Liver (tissue), 3 donors: ENCODE data around the gene KLHL40.

ENCODE experiments used
- ATF3 ChIP-seq: IDR thresholded peaks from 2 replicates; pipeline ENCODE4 v1.6.1; 2016; ENCODE audit warnings: antibody characterized with exemption
- CTCF ChIP-seq: fragments of 150-350 bp; IDR thresholded peaks from 2 replicates; pipeline ENCODE4 v1.5.1; 2017; ENCODE audit warnings: improper control_type of control experiment, low read depth, low read length; ENCODE audit not compliant: missing input control
- GABPA ChIP-seq, 2 donors: IDR thresholded peaks in 1 of 2; conservative IDR thresholded peaks in 1 of 2; 2 replicates each; pipeline ENCODE4 v1.6.1; 2016; ENCODE audit warnings: antibody characterized with exemption in 2 of 2, mild to moderate bottlenecking in 1 of 2, moderate library complexity in 1 of 2
- JUND ChIP-seq, 2 donors: IDR thresholded peaks; 2 replicates each; pipeline ENCODE4 v1.6.1; 2016; ENCODE audit warnings: antibody characterized with exemption in 2 of 2
- MAX ChIP-seq: IDR thresholded peaks from 2 replicates; pipeline ENCODE4 v1.6.1; 2016; ENCODE audit warnings: antibody characterized with exemption
- RAD21 ChIP-seq, 2 donors: IDR thresholded peaks; 2 replicates each; pipeline ENCODE4 v1.6.1; 2016; ENCODE audit warnings: antibody characterized with exemption in 2 of 2, mild to moderate bottlenecking in 2 of 2
- REST ChIP-seq: IDR thresholded peaks from 2 replicates; pipeline ENCODE4 v1.6.1; 2016; ENCODE audit warnings: antibody characterized with exemption, mild to moderate bottlenecking
- RXRA ChIP-seq, 2 donors: IDR thresholded peaks; 2 replicates each; pipeline ENCODE4 v1.6.1; 2017 to 2018; ENCODE audit warnings: antibody characterized with exemption in 2 of 2, mild to moderate bottlenecking in 1 of 2
- SP1 ChIP-seq: IDR thresholded peaks from 2 replicates; pipeline ENCODE4 v1.6.1; 2018; ENCODE audit warnings: antibody characterized with exemption, mild to moderate bottlenecking
- TAF1 ChIP-seq: conservative IDR thresholded peaks from 2 replicates; pipeline ENCODE4 v1.6.1; 2016; ENCODE audit warnings: antibody characterized with exemption, mild to moderate bottlenecking
- ZBTB33 ChIP-seq: IDR thresholded peaks from 2 replicates; pipeline ENCODE4 v1.6.1; 2016; ENCODE audit warnings: antibody characterized with exemption
- donor health status: healthy.
- donor health status: healthy.

GRCh38 chr3:42666022-42666421 lies 19.3 kb upstream of the KLHL40 start:
- TF ChIP-seq CTCF (no peak), MAX (no peak), REST (no peak), ATF3 (no peak), JUND (IDR thresholded peaks at IDR 0.05) (no peak), TAF1 (no peak), GABPA (IDR thresholded peaks at IDR 0.05 in 1 of 2, conservative IDR thresholded peaks at IDR 0.05 in 1 of 2) (no peak), SP1 (no peak), RAD21 (IDR thresholded peaks at IDR 0.05) (no peak), ZBTB33 (no peak), RXRA (IDR thresholded peaks at IDR 0.05) (no peak)
